Pons (tissue), 1 donor: ENCODE measurements around the gene AMHR2.
A peak's percentile ranks its signal among the peaks of the same experiment; 100 is the strongest.
"Not testable (repeated sequence)": the region's sequence is repeated elsewhere in the genome, so short reads cannot be mapped to it uniquely, and the experiment has no call there.

Experiments
- DNase-seq: peaks from one replicate; pipeline ENCODE4 v3.0.0-alpha.2; 2016; ENCODE audit warnings: low spot score

The AMHR2 gene

DNA sequence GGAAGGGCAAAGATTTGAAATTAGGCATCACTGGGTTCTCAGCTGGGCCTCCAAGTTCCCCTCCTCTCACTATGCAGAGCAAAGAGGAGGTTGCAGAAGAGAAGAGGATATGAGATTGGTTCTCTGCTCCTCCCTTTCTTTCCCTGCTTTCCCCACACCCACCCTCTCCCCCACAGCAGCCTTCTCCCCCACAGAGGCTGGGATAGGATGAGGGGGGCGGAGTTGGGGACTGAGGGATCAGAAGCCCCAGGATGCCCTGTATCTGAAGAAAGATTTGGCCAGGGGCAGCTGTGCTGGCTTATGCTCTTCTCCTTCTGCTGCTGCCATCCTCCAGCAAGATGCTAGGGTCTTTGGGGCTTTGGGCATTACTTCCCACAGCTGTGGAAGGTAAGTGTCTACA lies at the start of gene AMHR2:
Gene AMHR2, plus strand, starts transcription at position 259 of the 400 bp plus-strand sequence. Its CDS starts 80 bp downstream, at position 339.
- DNase-seq: no peak

GRCh38 chr12:53374277-53374676 lies 49.4 kb upstream of the AMHR2 start:
- DNase-seq: not testable (repeated sequence)

DNA sequence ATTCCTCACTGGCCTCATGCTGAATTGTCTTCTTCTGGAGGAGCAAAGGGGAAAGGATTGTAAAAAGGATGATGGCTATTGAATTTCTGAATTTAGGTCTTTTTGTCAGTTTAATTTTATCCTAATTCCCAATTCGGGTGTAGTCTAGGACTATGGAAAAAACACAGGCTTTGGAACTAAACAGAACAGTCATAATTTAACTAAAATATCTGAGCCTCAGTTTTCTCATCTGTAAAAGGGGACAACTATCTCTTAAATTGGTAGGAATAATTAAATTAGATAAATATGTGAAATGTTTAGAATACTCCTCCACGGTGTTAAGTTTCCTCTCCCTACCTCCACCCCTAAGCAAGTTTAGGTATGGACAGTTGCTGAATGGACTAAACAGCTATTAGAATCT lies 46.9 kb upstream of the AMHR2 start:
- no peak for DNase-seq

DNA sequence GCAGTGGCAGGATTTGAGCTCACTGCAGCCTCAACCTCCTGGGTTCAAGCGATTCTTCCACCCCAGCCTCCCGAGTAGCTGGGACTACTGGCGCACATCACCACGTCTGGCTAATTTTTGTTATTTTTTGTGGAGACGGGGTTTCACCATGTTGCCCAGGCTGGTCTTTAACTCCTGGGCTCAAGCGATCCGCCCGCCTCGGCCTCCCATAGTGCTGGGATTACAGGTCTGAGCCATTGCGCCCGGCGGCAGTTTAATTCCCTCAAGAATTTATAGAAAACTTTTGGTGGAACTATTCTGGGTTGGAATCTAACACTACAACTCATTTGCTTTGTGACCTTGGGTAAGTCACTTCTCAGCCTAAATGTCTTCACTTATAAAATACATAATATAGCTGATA lies 45.4 kb upstream of the AMHR2 start:
- DNase-seq: no peak

DNA sequence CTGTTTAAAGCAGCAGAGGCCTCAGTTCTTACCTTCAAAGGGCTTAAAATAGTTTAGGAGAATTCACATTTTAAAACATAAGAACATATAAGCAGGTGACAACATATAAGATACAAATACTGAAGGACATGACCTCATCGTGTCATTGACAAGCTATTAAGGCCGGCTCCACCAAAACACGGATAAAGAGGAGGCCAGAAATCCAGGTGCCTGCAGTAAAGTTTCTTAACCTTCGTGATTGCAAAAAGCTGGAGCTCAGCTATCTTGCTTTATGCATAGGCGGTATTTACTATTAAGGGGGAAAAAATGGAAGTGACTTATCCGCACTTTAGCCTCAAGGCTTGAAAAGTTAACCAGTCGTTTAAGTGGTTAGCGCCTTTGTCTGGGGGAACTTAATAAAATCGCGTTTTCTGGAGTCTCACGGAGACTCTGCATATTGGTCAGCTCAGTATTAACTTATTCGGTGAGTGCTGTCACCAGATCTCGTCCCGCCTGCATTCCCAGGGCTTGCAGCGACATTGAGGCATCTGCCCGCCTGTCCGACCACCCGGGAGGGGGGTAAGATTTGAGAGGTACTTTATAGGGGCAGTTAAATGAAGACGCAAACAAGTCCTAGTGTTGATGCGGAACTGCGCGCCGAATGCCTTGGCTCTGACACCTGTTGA lies 44.8 kb upstream of the AMHR2 start:
- DNase-seq: no peak

- DNase-seq: peak; percentile 100
Observed at GRCh38 chr12:53379389-53380103, 44.1 kb upstream of the AMHR2 start.

GRCh38 chr12:53380104-53380793 lies 43.4 kb upstream of the AMHR2 start, which contains the start of gene SP1:
TSS of gene SP1 (plus strand) at chr12:53380176. CDS start at chr12:53380292, 116 bp downstream.
- peak; percentile 91 for DNase-seq

GRCh38 chr12:53380794-53381730 lies 42.6 kb upstream of the AMHR2 start:
- DNase-seq: no peak

DNA sequence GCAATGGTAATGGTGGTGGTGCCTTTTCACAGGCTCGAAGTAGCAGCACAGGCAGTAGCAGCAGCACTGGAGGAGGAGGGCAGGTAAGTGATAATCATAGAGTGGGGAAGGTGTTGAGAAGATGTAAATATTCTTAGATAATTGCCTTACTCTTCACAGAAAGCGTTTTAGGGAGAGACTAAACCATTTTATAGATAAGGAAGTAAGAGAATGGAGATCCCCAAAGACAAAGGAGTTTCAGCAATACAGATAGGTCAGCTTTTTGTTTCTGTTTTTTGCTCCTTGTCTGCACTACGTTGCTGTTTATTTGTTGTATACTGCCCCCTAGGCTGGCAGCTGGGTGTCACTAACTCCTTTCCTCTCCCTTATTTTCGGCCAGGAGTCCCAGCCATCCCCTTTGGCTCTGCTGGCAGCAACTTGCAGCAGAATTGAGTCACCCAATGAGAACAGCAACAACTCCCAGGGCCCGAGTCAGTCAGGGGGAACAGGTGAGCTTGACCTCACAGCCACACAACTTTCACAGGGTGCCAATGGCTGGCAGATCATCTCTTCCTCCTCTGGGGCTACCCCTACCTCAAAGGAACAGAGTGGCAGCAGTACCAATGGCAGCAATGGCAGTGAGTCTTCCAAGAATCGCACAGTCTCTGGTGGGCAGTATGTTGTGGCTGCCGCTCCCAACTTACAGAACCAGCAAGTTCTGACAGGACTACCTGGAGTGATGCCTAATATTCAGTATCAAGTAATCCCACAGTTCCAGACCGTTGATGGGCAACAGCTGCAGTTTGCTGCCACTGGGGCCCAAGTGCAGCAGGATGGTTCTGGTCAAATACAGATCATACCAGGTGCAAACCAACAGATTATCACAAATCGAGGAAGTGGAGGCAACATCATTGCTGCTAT lies 41.7 kb upstream of the AMHR2 start:
- DNase-seq: peak; percentile 66

- DNase-seq: no peak
Observed at GRCh38 chr12:53383258-53383657, 40.4 kb upstream of the AMHR2 start.

DNA sequence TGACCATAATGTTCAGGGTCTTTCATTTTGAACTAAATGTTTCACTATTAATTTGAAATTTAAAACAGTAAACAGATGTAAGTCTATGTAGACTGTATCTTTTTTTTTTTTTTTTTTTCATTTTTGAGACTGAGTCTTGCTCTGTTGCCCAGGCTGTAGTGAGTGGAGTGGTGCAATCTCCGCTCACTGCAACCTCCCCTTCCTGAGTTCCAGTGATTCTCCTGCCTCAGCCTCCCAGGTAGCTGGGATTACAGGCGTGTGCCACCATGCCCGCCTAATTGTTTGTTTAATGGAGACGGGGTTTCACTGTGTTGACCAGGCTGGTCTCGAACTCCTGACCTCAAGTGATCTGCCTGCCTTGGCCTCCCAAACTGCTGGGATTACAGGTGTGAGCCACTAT lies 37.3 kb upstream of the AMHR2 start:
- not testable (repeated sequence) for DNase-seq

DNA sequence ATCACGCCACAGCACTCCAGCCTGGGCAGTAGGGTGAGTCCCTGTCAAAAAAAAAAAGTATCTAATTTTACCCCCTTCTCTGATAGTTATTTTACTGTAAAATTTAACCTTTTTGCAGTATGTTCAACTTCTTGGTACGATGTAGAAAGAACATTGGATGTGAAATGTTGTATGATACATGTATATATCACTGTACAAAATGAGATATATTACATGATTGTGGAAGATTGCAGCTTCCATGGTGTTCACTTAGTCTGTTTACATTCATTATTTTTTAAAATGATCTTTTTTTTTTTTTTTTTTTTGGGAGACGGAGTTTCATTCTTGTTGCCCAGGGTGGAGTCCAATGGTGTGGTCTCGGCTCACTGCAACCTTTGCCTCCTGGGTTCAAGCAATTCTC lies 34.7 kb upstream of the AMHR2 start:
- no peak for DNase-seq

DNA sequence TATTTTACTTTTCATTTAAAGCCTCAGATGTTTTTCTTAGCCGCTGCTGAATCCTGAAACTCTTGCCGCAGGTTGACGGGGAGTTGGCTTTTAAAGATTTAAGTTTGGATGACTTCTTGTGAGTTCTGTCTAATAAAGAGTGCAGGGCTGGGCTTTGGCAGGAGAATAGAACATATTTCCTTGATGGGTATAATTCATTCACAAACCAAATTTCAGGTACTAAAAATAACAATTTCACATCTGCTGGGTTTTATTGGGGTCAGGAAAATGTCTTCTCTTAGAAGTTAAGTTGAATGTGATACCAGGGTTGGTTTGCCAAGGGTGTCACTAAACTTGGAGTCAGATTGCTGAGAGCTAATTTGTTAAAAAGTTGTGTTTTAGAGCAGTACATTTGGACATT lies 34.0 kb upstream of the AMHR2 start:
- no peak for DNase-seq

DNA sequence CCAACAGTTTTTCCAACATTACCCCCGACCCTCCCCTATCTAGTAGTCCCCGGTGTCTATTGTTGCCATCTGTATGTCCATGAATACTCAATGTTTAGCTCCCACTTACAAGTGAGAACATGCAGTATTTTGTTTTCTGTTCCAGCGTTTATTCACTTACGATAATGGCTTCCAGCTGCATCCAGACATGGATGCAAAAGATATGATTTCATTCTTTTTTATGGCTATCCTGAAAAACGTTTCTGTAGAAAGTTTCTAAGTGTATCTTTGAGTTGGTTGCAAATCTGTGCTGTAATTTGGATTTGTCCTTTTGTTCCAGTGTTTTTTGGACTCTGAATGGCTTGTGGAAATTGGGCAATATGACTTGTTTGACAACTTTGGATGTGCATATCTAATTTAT lies 31.9 kb upstream of the AMHR2 start:
- no peak for DNase-seq

DNA sequence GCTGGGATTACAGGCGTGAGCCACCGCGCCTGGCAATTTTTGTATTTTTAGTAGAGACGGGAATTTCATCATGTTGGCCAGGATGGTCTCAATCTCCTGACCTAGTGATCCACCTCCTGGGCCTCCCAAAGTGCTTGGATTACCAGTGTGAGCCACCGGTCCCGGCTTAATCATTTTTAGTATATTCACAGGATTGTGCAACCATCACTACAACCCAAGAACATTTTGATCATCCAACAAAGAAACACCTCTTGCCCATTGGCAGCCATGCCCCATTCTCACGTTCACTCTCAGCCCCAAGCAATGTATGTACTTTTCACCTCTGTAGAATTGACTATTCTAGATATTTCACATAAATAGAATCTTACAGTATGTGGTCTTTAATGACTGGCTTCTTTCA lies 23.8 kb upstream of the AMHR2 start:
- DNase-seq: no peak

DNA sequence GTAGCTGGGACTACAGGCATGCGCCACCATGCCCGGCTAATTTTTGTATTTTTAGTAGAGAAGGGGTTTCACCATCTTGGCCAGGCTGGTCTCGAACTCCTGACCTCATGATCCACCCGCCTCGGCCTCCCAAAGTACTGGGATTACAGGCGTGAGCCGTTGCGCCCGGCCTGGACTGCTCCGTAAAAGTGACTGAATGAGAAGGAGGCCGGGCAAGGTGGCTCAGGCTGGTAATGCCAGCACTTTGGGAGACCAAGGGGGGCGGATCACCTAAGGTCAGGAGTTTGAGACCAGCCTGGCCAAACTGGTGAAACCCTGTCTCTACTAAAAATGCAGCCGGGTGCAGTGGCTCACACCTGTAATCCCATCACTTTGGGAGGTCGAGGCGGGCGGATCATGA lies 21.3 kb upstream of the AMHR2 start:
- not testable (repeated sequence) for DNase-seq

GRCh38 chr12:53402871-53403270 lies 20.8 kb upstream of the AMHR2 start:
- no peak for DNase-seq

- no peak for DNase-seq
Observed at GRCh38 chr12:53410951-53411350, 12.7 kb upstream of the AMHR2 start.

DNA sequence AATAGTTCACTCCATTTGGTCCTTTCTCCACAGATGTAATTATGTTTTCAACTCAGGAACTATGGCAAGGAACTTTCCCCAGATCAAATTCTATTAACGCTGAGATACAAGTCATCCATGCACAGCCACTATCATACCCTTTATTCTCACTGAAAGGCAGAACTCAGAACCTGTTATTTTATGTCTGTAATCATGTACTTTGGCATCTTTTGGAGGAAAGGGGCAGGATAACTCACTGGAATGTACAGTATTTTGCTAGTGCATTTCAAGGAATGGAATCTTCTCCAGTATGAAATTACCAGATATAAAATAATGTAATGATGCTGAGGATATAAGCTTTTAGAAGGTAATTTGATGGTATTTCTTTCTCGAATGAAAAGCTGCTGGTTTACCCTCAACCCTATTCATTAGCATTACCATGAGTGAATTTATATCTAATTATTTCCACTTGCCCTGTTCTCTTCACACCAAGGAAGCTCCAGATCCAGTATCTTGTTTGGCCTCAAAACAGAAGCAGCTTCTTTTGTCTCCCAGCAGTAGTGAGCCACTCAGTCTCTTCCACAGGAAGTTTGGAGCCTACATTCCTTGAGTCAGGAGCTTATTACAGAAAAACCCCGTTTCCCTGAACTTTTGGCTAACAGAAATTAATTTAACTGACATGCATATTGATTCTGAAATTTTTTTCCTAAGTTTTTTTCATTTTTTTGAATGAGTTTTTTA lies 10.0 kb upstream of the AMHR2 start:
- no peak for DNase-seq

DNA sequence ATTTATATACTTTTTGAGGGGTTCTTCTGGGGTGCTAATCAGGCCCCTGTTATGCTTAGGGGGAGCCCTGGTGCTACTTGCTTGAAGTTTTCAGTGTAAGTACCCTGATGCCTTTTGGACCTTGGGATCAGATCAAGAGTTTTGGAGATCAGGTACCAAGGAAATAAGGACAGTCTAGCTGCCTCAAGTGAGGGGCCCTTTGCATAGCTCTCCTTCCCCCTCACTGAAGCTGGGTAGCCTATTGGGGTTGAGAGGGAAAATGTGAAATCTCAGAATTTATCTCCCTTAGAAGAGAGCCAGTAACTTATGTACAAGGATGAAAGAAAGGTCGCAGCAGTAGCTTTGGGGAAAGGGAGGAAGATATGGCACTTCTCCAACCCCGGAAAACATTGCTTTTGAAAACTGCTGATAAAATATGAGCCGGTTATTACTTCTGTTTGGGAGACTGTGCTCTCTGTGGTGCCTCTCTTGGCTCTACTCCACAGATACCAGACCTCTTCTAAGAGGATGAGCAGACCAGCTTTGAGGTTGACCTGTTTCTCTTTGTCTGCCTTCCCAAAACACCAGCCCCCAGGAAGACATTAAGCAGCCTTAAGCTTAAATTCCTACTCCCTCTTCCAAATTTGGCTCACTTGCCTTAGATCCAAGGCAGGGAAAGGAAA lies 8.8 kb upstream of the AMHR2 start:
- DNase-seq: no peak
